K562 treated with DMSO at 1 percent for 12 hours (cell line): Measurements from ENCODE around the gene MYBBP1A. TPM values are rescaled to one million over a fixed set of nuclear protein-coding genes. Genes with fewer than 3 reads are reported as not detected.

Experiments
- total RNA-seq: library from RNA; unstranded; fragments of 300-600 nt; gene quantifications from 2 replicates; pipeline ENCODE4 v1.2.3, GENCODE V29; 2022; ENCODE audit not compliant: insufficient read depth

Gene MYBBP1A, protein sequence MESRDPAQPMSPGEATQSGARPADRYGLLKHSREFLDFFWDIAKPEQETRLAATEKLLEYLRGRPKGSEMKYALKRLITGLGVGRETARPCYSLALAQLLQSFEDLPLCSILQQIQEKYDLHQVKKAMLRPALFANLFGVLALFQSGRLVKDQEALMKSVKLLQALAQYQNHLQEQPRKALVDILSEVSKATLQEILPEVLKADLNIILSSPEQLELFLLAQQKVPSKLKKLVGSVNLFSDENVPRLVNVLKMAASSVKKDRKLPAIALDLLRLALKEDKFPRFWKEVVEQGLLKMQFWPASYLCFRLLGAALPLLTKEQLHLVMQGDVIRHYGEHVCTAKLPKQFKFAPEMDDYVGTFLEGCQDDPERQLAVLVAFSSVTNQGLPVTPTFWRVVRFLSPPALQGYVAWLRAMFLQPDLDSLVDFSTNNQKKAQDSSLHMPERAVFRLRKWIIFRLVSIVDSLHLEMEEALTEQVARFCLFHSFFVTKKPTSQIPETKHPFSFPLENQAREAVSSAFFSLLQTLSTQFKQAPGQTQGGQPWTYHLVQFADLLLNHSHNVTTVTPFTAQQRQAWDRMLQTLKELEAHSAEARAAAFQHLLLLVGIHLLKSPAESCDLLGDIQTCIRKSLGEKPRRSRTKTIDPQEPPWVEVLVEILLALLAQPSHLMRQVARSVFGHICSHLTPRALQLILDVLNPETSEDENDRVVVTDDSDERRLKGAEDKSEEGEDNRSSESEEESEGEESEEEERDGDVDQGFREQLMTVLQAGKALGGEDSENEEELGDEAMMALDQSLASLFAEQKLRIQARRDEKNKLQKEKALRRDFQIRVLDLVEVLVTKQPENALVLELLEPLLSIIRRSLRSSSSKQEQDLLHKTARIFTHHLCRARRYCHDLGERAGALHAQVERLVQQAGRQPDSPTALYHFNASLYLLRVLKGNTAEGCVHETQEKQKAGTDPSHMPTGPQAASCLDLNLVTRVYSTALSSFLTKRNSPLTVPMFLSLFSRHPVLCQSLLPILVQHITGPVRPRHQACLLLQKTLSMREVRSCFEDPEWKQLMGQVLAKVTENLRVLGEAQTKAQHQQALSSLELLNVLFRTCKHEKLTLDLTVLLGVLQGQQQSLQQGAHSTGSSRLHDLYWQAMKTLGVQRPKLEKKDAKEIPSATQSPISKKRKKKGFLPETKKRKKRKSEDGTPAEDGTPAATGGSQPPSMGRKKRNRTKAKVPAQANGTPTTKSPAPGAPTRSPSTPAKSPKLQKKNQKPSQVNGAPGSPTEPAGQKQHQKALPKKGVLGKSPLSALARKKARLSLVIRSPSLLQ (N-terminal part only)
- total RNA-seq, result 3.9 and 14.4 TPM in 2 replicates

GRCh38 chr17:4554997-4555799 lies at the start of gene MYBBP1A:
Gene MYBBP1A (minus strand): TSS chr17:4555384. CDS start chr17:4555324, 60 bp downstream.

GRCh38 chr17:4584101-4584916 lies 29.1 kb upstream of the MYBBP1A start, which contains the start of gene SMTNL2:
Gene SMTNL2 (plus strand): TSS chr17:4584529. CDS start chr17:4584606, 77 bp downstream.

GRCh38 chr17:4560421-4560820 lies 5.2 kb upstream of the MYBBP1A start, which contains the start of gene GGT6:
Gene GGT6 (minus strand): TSS chr17:4560577. CDS start chr17:4560521, 56 bp downstream.

GRCh38 chr17:4498461-4499397 lies 56.5 kb downstream of the MYBBP1A start, which contains the start of gene SPNS2:
Gene SPNS2 (plus strand): TSS chr17:4498881. CDS start chr17:4499048, 167 bp downstream.

Other genes starting within 250 kb of the MYBBP1A start
- gene UBE2G1, start 188.7 kb downstream of the MYBBP1A start, total RNA-seq, result 22.8 and 50.6 TPM in 2 replicates
- gene SPNS3, start 121.4 kb downstream of the MYBBP1A start, total RNA-seq, result not detected in 2 replicates
- gene SPNS2, start 56.5 kb downstream of the MYBBP1A start, total RNA-seq, result not detected in 2 replicates
- gene GGT6, start 5.2 kb upstream of the MYBBP1A start, total RNA-seq, result not detected in 2 replicates
- not detected in 2 replicates for gene SMTNL2, start 29.1 kb upstream of the MYBBP1A start, total RNA-seq
- gene ALOX15, start 86.3 kb upstream of the MYBBP1A start, total RNA-seq, result not detected in 2 replicates
- 27.5 and 53.1 TPM in 2 replicates for gene PELP1, start 148.8 kb upstream of the MYBBP1A start, total RNA-seq
- gene ARRB2, start 155.2 kb upstream of the MYBBP1A start, total RNA-seq, result 16.6 and 23.4 TPM in 2 replicates
- 6.8 and 7.9 TPM in 2 replicates for gene MED11, start 176.0 kb upstream of the MYBBP1A start, total RNA-seq
- gene ZMYND15, start 184.4 kb upstream of the MYBBP1A start, total RNA-seq, result not detected in 2 replicates
- gene CXCL16, start 184.5 kb upstream of the MYBBP1A start, total RNA-seq, result 0.85 TPM in 1 of 2 replicates, not detected in the other
- not detected in 2 replicates for gene TM4SF5, start 216.5 kb upstream of the MYBBP1A start, total RNA-seq
- gene VMO1, start 231.0 kb upstream of the MYBBP1A start, total RNA-seq, result not detected in 2 replicates
- 1.0 and 1.7 TPM in 2 replicates for gene GLTPD2, start 233.6 kb upstream of the MYBBP1A start, total RNA-seq
- gene PSMB6, start 240.8 kb upstream of the MYBBP1A start, total RNA-seq, result 171 and 204 TPM in 2 replicates